ENCODE results near the gene EEIG1.
"Not testable (repeated sequence)": the region's sequence is repeated elsewhere in the genome, so short reads cannot be mapped to it uniquely, and the experiment has no call there.

Gene EEIG1

GRCh38 chr9:127980706-127981558, at the start of gene EEIG1:
Gene EEIG1, minus strand, starts transcription at chr9:127980989. Its CDS starts 852 bp downstream, at chr9:127980137.
- DNase-seq (ENCODE audit: low spot score), result peak; percentile 97

- DNase-seq (ENCODE audit: low spot score), result no peak
Observed at GRCh38 chr9:128027705-128028104, 46.9 kb upstream of the EEIG1 start.

- DNase-seq (ENCODE audit: low spot score), result no peak
Observed at GRCh38 chr9:128026773-128027541, 46.2 kb upstream of the EEIG1 start.

- DNase-seq (ENCODE audit: low spot score), result no peak
Observed at GRCh38 chr9:128026255-128026772, 45.5 kb upstream of the EEIG1 start.

- no peak for DNase-seq (ENCODE audit: low spot score)
Observed at GRCh38 chr9:128025736-128026135, 44.9 kb upstream of the EEIG1 start.

- DNase-seq (ENCODE audit: low spot score), result no peak
Observed at GRCh38 chr9:128024761-128025308, 44.0 kb upstream of the EEIG1 start.

GRCh38 chr9:128023671-128024070, 42.9 kb upstream of the EEIG1 start:
- not testable (repeated sequence) for DNase-seq (ENCODE audit: low spot score)

- DNase-seq (ENCODE audit: low spot score), result no peak
Observed at GRCh38 chr9:128022886-128023285, 42.1 kb upstream of the EEIG1 start.

GRCh38 chr9:128021098-128021497, 40.3 kb upstream of the EEIG1 start:
- no peak for DNase-seq (ENCODE audit: low spot score)

GRCh38 chr9:128020692-128021091, 39.9 kb upstream of the EEIG1 start:
- no peak for DNase-seq (ENCODE audit: low spot score)

GRCh38 chr9:128015696-128016095, 34.9 kb upstream of the EEIG1 start:
- DNase-seq (ENCODE audit: low spot score), result no peak

- DNase-seq (ENCODE audit: low spot score), result peak; percentile 36
Observed at GRCh38 chr9:128011071-128011817, 30.5 kb upstream of the EEIG1 start.

GRCh38 chr9:128009639-128010038, 28.9 kb upstream of the EEIG1 start:
- no peak for DNase-seq (ENCODE audit: low spot score)

GRCh38 chr9:128008171-128008570, 27.4 kb upstream of the EEIG1 start:
- DNase-seq (ENCODE audit: low spot score), result no peak

GRCh38 chr9:128007566-128008138, 26.9 kb upstream of the EEIG1 start:
- peak; percentile 56 for DNase-seq (ENCODE audit: low spot score)

- no peak for DNase-seq (ENCODE audit: low spot score)
Observed at GRCh38 chr9:128006332-128006996, 25.7 kb upstream of the EEIG1 start.

GRCh38 chr9:128005923-128006322, 25.1 kb upstream of the EEIG1 start:
- DNase-seq (ENCODE audit: low spot score), result no peak

- DNase-seq (ENCODE audit: low spot score), result no peak
Observed at GRCh38 chr9:128003966-128004604, 23.3 kb upstream of the EEIG1 start.

- no peak for DNase-seq (ENCODE audit: low spot score)
Observed at GRCh38 chr9:128002959-128003358, 22.2 kb upstream of the EEIG1 start.

- no peak for DNase-seq (ENCODE audit: low spot score)
Observed at GRCh38 chr9:128001779-128002298, 21.1 kb upstream of the EEIG1 start.

Measured in Ammon's horn (tissue), 1 donor.